Left ventricle myocardium inferior (tissue), 1 donor: Measurements from ENCODE around the gene KLHL3. TPM values are rescaled to one million over a fixed set of nuclear protein-coding genes. Genes with fewer than 3 reads are reported as not detected.

Experiments
- DNase-seq: peaks from one replicate; pipeline ENCODE4 v3.0.0-alpha.2; 2020
- H3K27ac ChIP-seq: fragments of 200-600 bp; replicated peaks from 2 replicates; pipeline ENCODE4 v1.8.0; 2021
- H3K27me3 ChIP-seq: fragments of 200-600 bp; 2 replicates; pipeline ENCODE4 v1.8.0; 2021; ENCODE audit warnings: low read depth
- H3K36me3 ChIP-seq: fragments of 200-600 bp; 2 replicates; pipeline ENCODE4 v1.8.0; 2021
- H3K4me1 ChIP-seq: fragments of 200-600 bp; 2 replicates; pipeline ENCODE4 v1.8.0; 2021
- H3K4me3 ChIP-seq: fragments of 200-600 bp; 2 replicates; pipeline ENCODE4 v1.8.0; 2021; ENCODE audit warnings: mild to moderate bottlenecking, moderate library complexity
- H3K9me3 ChIP-seq: fragments of 200-600 bp; replicated peaks from 2 replicates; pipeline ENCODE4 v1.8.0; 2021
- CTCF ChIP-seq: fragments of 200-600 bp; IDR thresholded peaks from 2 replicates; pipeline ENCODE4 v1.8.0; 2021; ENCODE audit warnings: antibody characterized with exemption, mild to moderate bottlenecking, borderline replicate concordance
- intact Hi-C: fragments of 100-400 bp; cut with micrococcal nuclease; formaldehyde crosslinking; loops from one replicate; pipeline ENCODE4 v1.11.0; 2022
- total RNA-seq: library from RNA; stranded (reverse); fragmentation: NEBNext Ultra II Directional; extraction: Animal tissue kit (Norgen Biotek cat#: 25700); gene quantifications from one replicate; pipeline ENCODE4 v1.2.1, GENCODE V29; 2021
- donor health status: DM: no; HTN: yes; CAD: no; lungs with severe emphysema.

Gene KLHL3
- total RNA-seq, 1 donor from 2014 or later: 26.3 TPM

- H3K4me1 ChIP-seq: peaks cover 33% of the 10 kb centered on the region
- H3K9me3 ChIP-seq: no peaks in the 10 kb centered on the region
- H3K4me3 ChIP-seq: no peak overlapping the region
- TF ChIP-seq CTCF: no peak
- peaks cover 4% of the 10 kb centered on the region for H3K36me3 ChIP-seq
- intact Hi-C loops: no loop called here
- H3K27me3 ChIP-seq: no peaks in the 10 kb centered on the region
- no peak for DNase-seq
- no peak overlapping the region for H3K27ac ChIP-seq
Measured at GRCh38 chr5:137706841-137707240, 29.0 kb downstream of the KLHL3 start.

DNA sequence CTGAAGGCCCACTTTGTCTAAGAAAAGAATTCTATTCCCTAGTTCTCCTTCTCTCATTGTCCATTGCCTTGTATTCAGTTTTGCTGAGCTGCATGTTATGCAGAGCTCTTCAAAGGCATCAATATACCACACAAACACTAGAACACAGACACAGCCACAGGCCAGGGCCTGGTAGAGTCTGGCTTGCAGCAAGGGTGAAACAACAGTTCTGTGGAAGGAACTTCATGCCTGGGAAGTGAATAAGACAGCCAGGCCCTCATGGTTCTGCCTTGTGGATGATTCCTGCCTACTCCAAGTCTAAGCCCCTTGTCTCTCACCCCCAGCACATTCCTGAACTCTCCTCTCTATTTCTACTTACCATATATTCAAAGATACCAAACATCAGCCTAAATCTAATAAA is 30.8 kb downstream of the KLHL3 start:
- no peaks in the 10 kb centered on the region for H3K27me3 ChIP-seq
- H3K9me3 ChIP-seq: no peaks in the 10 kb centered on the region
- no peak overlapping the region for H3K27ac ChIP-seq
- peaks cover 4% of the 10 kb centered on the region for H3K36me3 ChIP-seq
- intact Hi-C loops: no loop called here
- TF ChIP-seq CTCF: no peak
- no peak for DNase-seq
- no peak overlapping the region for H3K4me3 ChIP-seq
- peaks cover 29% of the 10 kb centered on the region for H3K4me1 ChIP-seq

GRCh38 chr5:137703565-137703964 is 32.3 kb downstream of the KLHL3 start:
- Histone ChIP-seq H3K4me1 (peaks cover 28% of the 10 kb centered on the region), H3K36me3 (peaks cover 4% of the 10 kb centered on the region), H3K27me3 (no peaks in the 10 kb centered on the region), H3K27ac (no peak overlapping the region), H3K4me3 (no peak overlapping the region), H3K9me3 (no peaks in the 10 kb centered on the region)
- no peak for TF ChIP-seq CTCF
- intact Hi-C loops: no loop called here
- DNase-seq: no peak

GRCh38 chr5:137700282-137700680 is 35.6 kb downstream of the KLHL3 start:
- Histone ChIP-seq H3K27ac (peak overlapping the region; percentile 62), H3K36me3 (peaks cover 20% of the 10 kb centered on the region), H3K4me3 (no peak overlapping the region), H3K4me1 (peaks cover 33% of the 10 kb centered on the region), H3K9me3 (no peaks in the 10 kb centered on the region), H3K27me3 (no peaks in the 10 kb centered on the region)
- TF ChIP-seq CTCF: no peak
- no peak for DNase-seq
- intact Hi-C loops: no loop called here

GRCh38 chr5:137699336-137700281 is 36.3 kb downstream of the KLHL3 start:
- peaks cover 40% of the 10 kb centered on the region for H3K4me1 ChIP-seq
- no peaks in the 10 kb centered on the region for H3K27me3 ChIP-seq
- DNase-seq: no peak
- no peak overlapping the region for H3K4me3 ChIP-seq
- no peak for TF ChIP-seq CTCF
- intact Hi-C loops: no loop called here
- H3K9me3 ChIP-seq: no peaks in the 10 kb centered on the region
- H3K36me3 ChIP-seq: peaks cover 20% of the 10 kb centered on the region
- peak overlapping the region; percentile 62 for H3K27ac ChIP-seq
